GM06990 (cell line): ENCODE results near the gene TC2N.

Source experiments
- DNase-seq: peaks from one replicate; pipeline ENCODE4 v3.0.0-alpha.2; 2011; ENCODE audit not compliant: insufficient read length; ENCODE audit errors: extremely low read depth
- H3K27me3 ChIP-seq: replicated peaks from 2 replicates; pipeline ENCODE4 v1.6.0; 2011; ENCODE audit warnings: low read length; ENCODE audit not compliant: control insufficient read depth, insufficient read depth
- H3K36me3 ChIP-seq: 2 replicates; pipeline ENCODE4 v1.5.1; 2011; ENCODE audit warnings: low read length; ENCODE audit not compliant: control insufficient read depth, insufficient read depth
- H3K4me3 ChIP-seq: replicated peaks from 2 replicates; pipeline ENCODE4 v1.5.1; 2011; ENCODE audit warnings: low read depth, mild to moderate bottlenecking, control low read depth, low read length
- CTCF ChIP-seq: IDR thresholded peaks from 2 replicates; pipeline ENCODE4 v1.5.1; 2011; ENCODE audit warnings: low read length, control low read depth, mild to moderate bottlenecking, inconsistent platforms; ENCODE audit not compliant: insufficient read depth, poor library complexity, severe bottlenecking

TC2N gene

GRCh38 chr14:91866061-91866460 is 1.3 kb downstream of the TC2N start:
- Histone ChIP-seq H3K27me3 (no peaks in the 10 kb centered on the region), H3K36me3 (no peaks in the 10 kb centered on the region), H3K4me3 (no peak overlapping the region)
- TF ChIP-seq CTCF, result no peak
- DNase-seq, result no peak

- H3K36me3 ChIP-seq, result no peaks in the 10 kb centered on the region
- no peak overlapping the region for H3K4me3 ChIP-seq
- H3K27me3 ChIP-seq, result no peaks in the 10 kb centered on the region
- TF ChIP-seq CTCF, result no peak
- no peak for DNase-seq
Observed at GRCh38 chr14:91862417-91862816, 4.9 kb downstream of the TC2N start.

GRCh38 chr14:91861091-91861490 is 6.2 kb downstream of the TC2N start:
- no peaks in the 10 kb centered on the region for H3K27me3 ChIP-seq
- no peak overlapping the region for H3K4me3 ChIP-seq
- H3K36me3 ChIP-seq, result no peaks in the 10 kb centered on the region
- no peak for DNase-seq
- no peak for TF ChIP-seq CTCF

GRCh38 chr14:91860238-91860637 is 7.1 kb downstream of the TC2N start:
- TF ChIP-seq CTCF, result no peak
- no peak for DNase-seq
- Histone ChIP-seq H3K36me3 (no peaks in the 10 kb centered on the region), H3K4me3 (no peak overlapping the region), H3K27me3 (no peaks in the 10 kb centered on the region)

GRCh38 chr14:91858536-91859275 is 8.6 kb downstream of the TC2N start:
- TF ChIP-seq CTCF, result peak; percentile 33
- Histone ChIP-seq H3K27me3 (no peaks in the 10 kb centered on the region), H3K4me3 (no peak overlapping the region), H3K36me3 (no peaks in the 10 kb centered on the region)
- no peak for DNase-seq

- Histone ChIP-seq H3K36me3 (no peaks in the 10 kb centered on the region), H3K4me3 (no peak overlapping the region), H3K27me3 (no peaks in the 10 kb centered on the region)
- DNase-seq, result no peak
- no peak for TF ChIP-seq CTCF
Observed at GRCh38 chr14:91857614-91858013, 9.7 kb downstream of the TC2N start.
